Jurkat, Clone E6-1 (cell line): ENCODE measurements around the gene C19orf47.
A peak's percentile ranks its signal among the peaks of the same experiment; 100 is the strongest.

Experiments used
- DNase-seq: peaks from one replicate; pipeline ENCODE4 v3.0.0-alpha.2; 2011; ENCODE audit warnings: low read depth, low spot score
- H3K4me3 ChIP-seq: 2 replicates; pipeline ENCODE4 v1.5.1; 2011; ENCODE audit warnings: mild to moderate bottlenecking, low read length, control low read depth, moderate library complexity

C19orf47 gene

GRCh38 chr19:40294560-40294959 is 53.6 kb downstream of the C19orf47 start:
- DNase-seq = no peak

GRCh38 chr19:40286971-40287421 is 61.2 kb downstream of the C19orf47 start:
- DNase-seq = no peak
- no peak overlapping the region for H3K4me3 ChIP-seq

More at GRCh38 chr19:40294560-40294959, 53.6 kb downstream of the C19orf47 start:
- H3K4me3 ChIP-seq = no peak overlapping the region

GRCh38 chr19:40286235-40286970 is 61.8 kb downstream of the C19orf47 start:
- H3K4me3 ChIP-seq = peak overlapping the region; percentile 66
- no peak for DNase-seq

GRCh38 chr19:40285353-40286234 is 62.6 kb downstream of the C19orf47 start:
- DNase-seq = peak; percentile 100

GRCh38 chr19:40284501-40285352 is 63.5 kb downstream of the C19orf47 start, which contains the start of gene AKT2:
Gene AKT2 (minus strand): TSS chr19:40285345. CDS start chr19:40265267, 20,078 bp downstream.
- peak within 1 kb of the TSS; percentile 92 for H3K4me3 ChIP-seq
- DNase-seq = peak; percentile 49

More at GRCh38 chr19:40285353-40286234, 62.6 kb downstream of the C19orf47 start:
- peak overlapping the region; percentile 92 for H3K4me3 ChIP-seq

GRCh38 chr19:40284251-40284500 is 64.0 kb downstream of the C19orf47 start:
- H3K4me3 ChIP-seq = peak overlapping the region; percentile 92
- no peak for DNase-seq

- peak overlapping the region; percentile 92 for H3K4me3 ChIP-seq
- DNase-seq = no peak
Observed at GRCh38 chr19:40283414-40284250, 64.6 kb downstream of the C19orf47 start.

- H3K4me3 ChIP-seq = no peak overlapping the region
- no peak for DNase-seq
Observed at GRCh38 chr19:40282920-40283319, 65.3 kb downstream of the C19orf47 start.

- H3K4me3 ChIP-seq = no peak overlapping the region
- no peak for DNase-seq
Observed at GRCh38 chr19:40282209-40282580, 66.0 kb downstream of the C19orf47 start.

GRCh38 chr19:40281381-40282208 is 66.6 kb downstream of the C19orf47 start:
- H3K4me3 ChIP-seq = no peak overlapping the region
- no peak for DNase-seq

GRCh38 chr19:40280608-40281221 is 67.5 kb downstream of the C19orf47 start:
- no peak for DNase-seq
- no peak overlapping the region for H3K4me3 ChIP-seq

- no peak overlapping the region for H3K4me3 ChIP-seq
- DNase-seq = no peak
Observed at GRCh38 chr19:40279761-40280607, 68.2 kb downstream of the C19orf47 start.

GRCh38 chr19:40279120-40279551 is 69.1 kb downstream of the C19orf47 start:
- H3K4me3 ChIP-seq = no peak overlapping the region

GRCh38 chr19:40278361-40279035 is 69.7 kb downstream of the C19orf47 start:
- H3K4me3 ChIP-seq = no peak overlapping the region
- no peak for DNase-seq

More at GRCh38 chr19:40279120-40279551, 69.1 kb downstream of the C19orf47 start:
- no peak for DNase-seq

GRCh38 chr19:40277356-40278059 is 70.7 kb downstream of the C19orf47 start:
- no peak overlapping the region for H3K4me3 ChIP-seq
- DNase-seq = no peak
